SK-N-SH treated with all-trans-retinoic acid at 6 μM for 48 hours (cell line): ENCODE data around the gene MPV17.

Experiments used
- CSDC2 ChIP-seq: fragments of 250-450 bp; sonication (Bioruptor Pico); IDR thresholded peaks from 2 replicates; pipeline ENCODE4 v1.5.0; 2020; ENCODE audit warnings: mild to moderate bottlenecking, moderate library complexity
- ESRRG ChIP-seq: fragments of 250-450 bp; sonication (Bioruptor Pico); IDR thresholded peaks from 2 replicates; pipeline ENCODE4 v1.6.1; 2021; ENCODE audit warnings: mild to moderate bottlenecking
- GLIS3 ChIP-seq: fragments of 250-450 bp; sonication (Bioruptor Pico); IDR thresholded peaks from 2 replicates; pipeline ENCODE4 v1.5.0; 2020; ENCODE audit warnings: mild to moderate bottlenecking, moderate library complexity
- ISL1 ChIP-seq: fragments of 250-450 bp; sonication (Bioruptor Pico); IDR thresholded peaks from 2 replicates; pipeline ENCODE4 v2.1.2; 2022; ENCODE audit warnings: mild to moderate bottlenecking, moderate library complexity
- RARB ChIP-seq: fragments of 250-450 bp; sonication (Bioruptor Pico); IDR thresholded peaks from 2 replicates; pipeline ENCODE4 v1.8.0; 2021; ENCODE audit warnings: mild to moderate bottlenecking, moderate library complexity
- ZFP3 ChIP-seq: fragments of 250-450 bp; sonication (Bioruptor Pico); IDR thresholded peaks from 2 replicates; pipeline ENCODE4 v1.5.0; 2020; ENCODE audit warnings: mild to moderate bottlenecking, moderate library complexity
- ZFP30 ChIP-seq: fragments of 450-650 bp; formaldehyde crosslinking; IDR thresholded peaks from 2 replicates; pipeline ENCODE4 v1.5.0; 2022; ENCODE audit warnings: mild to moderate bottlenecking, moderate library complexity
- TF ChIP-seq, protein P1 (sequence below): fragments of 250-450 bp; sonication (Bioruptor Pico); IDR thresholded peaks from 2 replicates; pipeline ENCODE4 v1.5.0; 2020; ENCODE audit warnings: mild to moderate bottlenecking, moderate library complexity
- TF ChIP-seq, protein P2 (sequence below): fragments of 250-450 bp; sonication (Bioruptor Pico); IDR thresholded peaks from 2 replicates; pipeline ENCODE4 v1.8.0; 2021; ENCODE audit warnings: low read depth, mild to moderate bottlenecking, moderate library complexity, borderline replicate concordance
- TF ChIP-seq, protein P3 (sequence below): fragments of 250-450 bp; sonication (Bioruptor Pico); IDR thresholded peaks from 2 replicates; pipeline ENCODE4 v1.5.1; 2021; ENCODE audit warnings: mild to moderate bottlenecking, moderate library complexity
- TF ChIP-seq, protein P4 (sequence below): fragments of 250-450 bp; sonication (Bioruptor Pico); IDR thresholded peaks from 2 replicates; pipeline ENCODE4 v1.8.0; 2020; ENCODE audit warnings: mild to moderate bottlenecking, moderate library complexity, borderline replicate concordance
- TF ChIP-seq, protein P5 (sequence below): fragments of 250-450 bp; sonication (Bioruptor Pico); IDR thresholded peaks from 2 replicates; pipeline ENCODE4 v1.5.1; 2020; ENCODE audit warnings: low read depth, mild to moderate bottlenecking, moderate library complexity

DNA sequence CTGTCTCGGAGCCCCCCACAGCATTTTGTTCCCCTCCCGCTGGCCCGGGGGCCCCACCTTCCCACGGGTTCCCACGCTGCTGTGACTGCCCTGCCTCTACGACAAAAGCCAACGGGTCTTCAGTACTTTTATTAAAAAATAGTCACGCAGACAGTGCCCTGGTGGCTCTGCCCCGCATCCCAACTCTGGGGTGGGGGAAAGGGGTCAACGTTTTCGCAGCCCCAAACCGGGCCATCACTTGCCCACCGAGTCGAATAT is 15.7 kb downstream of the MPV17 start:
- TF ChIP-seq, protein P1, sequence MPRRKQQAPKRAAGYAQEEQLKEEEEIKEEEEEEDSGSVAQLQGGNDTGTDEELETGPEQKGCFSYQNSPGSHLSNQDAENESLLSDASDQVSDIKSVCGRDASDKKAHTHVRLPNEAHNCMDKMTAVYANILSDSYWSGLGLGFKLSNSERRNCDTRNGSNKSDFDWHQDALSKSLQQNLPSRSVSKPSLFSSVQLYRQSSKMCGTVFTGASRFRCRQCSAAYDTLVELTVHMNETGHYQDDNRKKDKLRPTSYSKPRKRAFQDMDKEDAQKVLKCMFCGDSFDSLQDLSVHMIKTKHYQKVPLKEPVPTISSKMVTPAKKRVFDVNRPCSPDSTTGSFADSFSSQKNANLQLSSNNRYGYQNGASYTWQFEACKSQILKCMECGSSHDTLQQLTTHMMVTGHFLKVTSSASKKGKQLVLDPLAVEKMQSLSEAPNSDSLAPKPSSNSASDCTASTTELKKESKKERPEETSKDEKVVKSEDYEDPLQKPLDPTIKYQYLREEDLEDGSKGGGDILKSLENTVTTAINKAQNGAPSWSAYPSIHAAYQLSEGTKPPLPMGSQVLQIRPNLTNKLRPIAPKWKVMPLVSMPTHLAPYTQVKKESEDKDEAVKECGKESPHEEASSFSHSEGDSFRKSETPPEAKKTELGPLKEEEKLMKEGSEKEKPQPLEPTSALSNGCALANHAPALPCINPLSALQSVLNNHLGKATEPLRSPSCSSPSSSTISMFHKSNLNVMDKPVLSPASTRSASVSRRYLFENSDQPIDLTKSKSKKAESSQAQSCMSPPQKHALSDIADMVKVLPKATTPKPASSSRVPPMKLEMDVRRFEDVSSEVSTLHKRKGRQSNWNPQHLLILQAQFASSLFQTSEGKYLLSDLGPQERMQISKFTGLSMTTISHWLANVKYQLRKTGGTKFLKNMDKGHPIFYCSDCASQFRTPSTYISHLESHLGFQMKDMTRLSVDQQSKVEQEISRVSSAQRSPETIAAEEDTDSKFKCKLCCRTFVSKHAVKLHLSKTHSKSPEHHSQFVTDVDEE (CRISPR knock-in tag): no peak
- TF ChIP-seq, protein P2, sequence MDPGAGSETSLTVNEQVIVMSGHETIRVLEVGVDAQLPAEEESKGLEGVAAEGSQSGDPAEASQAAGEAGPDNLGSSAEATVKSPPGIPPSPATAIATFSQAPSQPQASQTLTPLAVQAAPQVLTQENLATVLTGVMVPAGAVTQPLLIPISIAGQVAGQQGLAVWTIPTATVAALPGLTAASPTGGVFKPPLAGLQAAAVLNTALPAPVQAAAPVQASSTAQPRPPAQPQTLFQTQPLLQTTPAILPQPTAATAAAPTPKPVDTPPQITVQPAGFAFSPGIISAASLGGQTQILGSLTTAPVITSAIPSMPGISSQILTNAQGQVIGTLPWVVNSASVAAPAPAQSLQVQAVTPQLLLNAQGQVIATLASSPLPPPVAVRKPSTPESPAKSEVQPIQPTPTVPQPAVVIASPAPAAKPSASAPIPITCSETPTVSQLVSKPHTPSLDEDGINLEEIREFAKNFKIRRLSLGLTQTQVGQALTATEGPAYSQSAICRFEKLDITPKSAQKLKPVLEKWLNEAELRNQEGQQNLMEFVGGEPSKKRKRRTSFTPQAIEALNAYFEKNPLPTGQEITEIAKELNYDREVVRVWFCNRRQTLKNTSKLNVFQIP: no peak
- TF ChIP-seq, protein P3, sequence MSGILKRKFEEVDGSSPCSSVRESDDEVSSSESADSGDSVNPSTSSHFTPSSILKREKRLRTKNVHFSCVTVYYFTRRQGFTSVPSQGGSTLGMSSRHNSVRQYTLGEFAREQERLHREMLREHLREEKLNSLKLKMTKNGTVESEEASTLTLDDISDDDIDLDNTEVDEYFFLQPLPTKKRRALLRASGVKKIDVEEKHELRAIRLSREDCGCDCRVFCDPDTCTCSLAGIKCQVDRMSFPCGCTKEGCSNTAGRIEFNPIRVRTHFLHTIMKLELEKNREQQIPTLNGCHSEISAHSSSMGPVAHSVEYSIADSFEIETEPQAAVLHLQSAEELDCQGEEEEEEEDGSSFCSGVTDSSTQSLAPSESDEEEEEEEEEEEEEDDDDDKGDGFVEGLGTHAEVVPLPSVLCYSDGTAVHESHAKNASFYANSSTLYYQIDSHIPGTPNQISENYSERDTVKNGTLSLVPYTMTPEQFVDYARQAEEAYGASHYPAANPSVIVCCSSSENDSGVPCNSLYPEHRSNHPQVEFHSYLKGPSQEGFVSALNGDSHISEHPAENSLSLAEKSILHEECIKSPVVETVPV (CRISPR knock-in tag): no peak
- TF ChIP-seq ZFP3: no peak
- no peak for TF ChIP-seq RARB (CRISPR knock-in tag)
- TF ChIP-seq ESRRG (CRISPR knock-in tag): no peak
- no peak for TF ChIP-seq ISL1 (CRISPR knock-in tag)
- TF ChIP-seq, protein P4, sequence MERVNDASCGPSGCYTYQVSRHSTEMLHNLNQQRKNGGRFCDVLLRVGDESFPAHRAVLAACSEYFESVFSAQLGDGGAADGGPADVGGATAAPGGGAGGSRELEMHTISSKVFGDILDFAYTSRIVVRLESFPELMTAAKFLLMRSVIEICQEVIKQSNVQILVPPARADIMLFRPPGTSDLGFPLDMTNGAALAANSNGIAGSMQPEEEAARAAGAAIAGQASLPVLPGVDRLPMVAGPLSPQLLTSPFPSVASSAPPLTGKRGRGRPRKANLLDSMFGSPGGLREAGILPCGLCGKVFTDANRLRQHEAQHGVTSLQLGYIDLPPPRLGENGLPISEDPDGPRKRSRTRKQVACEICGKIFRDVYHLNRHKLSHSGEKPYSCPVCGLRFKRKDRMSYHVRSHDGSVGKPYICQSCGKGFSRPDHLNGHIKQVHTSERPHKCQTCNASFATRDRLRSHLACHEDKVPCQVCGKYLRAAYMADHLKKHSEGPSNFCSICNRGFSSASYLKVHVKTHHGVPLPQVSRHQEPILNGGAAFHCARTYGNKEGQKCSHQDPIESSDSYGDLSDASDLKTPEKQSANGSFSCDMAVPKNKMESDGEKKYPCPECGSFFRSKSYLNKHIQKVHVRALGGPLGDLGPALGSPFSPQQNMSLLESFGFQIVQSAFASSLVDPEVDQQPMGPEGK (CRISPR knock-in tag): no peak
- TF ChIP-seq GLIS3 (CRISPR knock-in tag): no peak
- TF ChIP-seq ZFP30 (CRISPR knock-in tag): no peak
- TF ChIP-seq, protein P5, sequence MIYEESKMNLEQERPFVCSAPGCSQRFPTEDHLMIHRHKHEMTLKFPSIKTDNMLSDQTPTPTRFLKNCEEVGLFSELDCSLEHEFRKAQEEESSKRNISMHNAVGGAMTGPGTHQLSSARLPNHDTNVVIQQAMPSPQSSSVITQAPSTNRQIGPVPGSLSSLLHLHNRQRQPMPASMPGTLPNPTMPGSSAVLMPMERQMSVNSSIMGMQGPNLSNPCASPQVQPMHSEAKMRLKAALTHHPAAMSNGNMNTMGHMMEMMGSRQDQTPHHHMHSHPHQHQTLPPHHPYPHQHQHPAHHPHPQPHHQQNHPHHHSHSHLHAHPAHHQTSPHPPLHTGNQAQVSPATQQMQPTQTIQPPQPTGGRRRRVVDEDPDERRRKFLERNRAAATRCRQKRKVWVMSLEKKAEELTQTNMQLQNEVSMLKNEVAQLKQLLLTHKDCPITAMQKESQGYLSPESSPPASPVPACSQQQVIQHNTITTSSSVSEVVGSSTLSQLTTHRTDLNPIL (CRISPR knock-in tag): no peak
- no peak for TF ChIP-seq CSDC2
